Esophagus muscularis mucosa (tissue), 4 donors: ENCODE data around the gene TANC1.

Source experiments
- CTCF ChIP-seq, 3 experiments: fragments of 200-600 bp in 2 of 3; fragments of 450-650 bp in 1 of 3; sonication (generic) in 2 of 3; IDR thresholded peaks; one replicate each; pipeline ENCODE4 v1.5.1; 2017 to 2019; ENCODE audit warnings: antibody characterized with exemption in 3 of 3, mild to moderate bottlenecking in 2 of 3, moderate library complexity in 1 of 3
- EP300 ChIP-seq: sonication (generic); formaldehyde crosslinking; IDR thresholded peaks from one replicate; pipeline ENCODE4 v1.6.1; 2017; ENCODE audit warnings: antibody characterized with exemption
- POLR2A ChIP-seq: fragments of 450-650 bp; IDR thresholded peaks from one replicate; pipeline ENCODE4 v1.6.1; 2017; ENCODE audit warnings: antibody characterized with exemption, moderate library complexity, mild to moderate bottlenecking, low read depth
- POLR2AphosphoS5 ChIP-seq, 2 donors: sonication (generic); formaldehyde crosslinking; IDR thresholded peaks; one replicate each; pipeline ENCODE4 v1.6.1; 2017; ENCODE audit warnings: antibody characterized with exemption in 2 of 2

DNA sequence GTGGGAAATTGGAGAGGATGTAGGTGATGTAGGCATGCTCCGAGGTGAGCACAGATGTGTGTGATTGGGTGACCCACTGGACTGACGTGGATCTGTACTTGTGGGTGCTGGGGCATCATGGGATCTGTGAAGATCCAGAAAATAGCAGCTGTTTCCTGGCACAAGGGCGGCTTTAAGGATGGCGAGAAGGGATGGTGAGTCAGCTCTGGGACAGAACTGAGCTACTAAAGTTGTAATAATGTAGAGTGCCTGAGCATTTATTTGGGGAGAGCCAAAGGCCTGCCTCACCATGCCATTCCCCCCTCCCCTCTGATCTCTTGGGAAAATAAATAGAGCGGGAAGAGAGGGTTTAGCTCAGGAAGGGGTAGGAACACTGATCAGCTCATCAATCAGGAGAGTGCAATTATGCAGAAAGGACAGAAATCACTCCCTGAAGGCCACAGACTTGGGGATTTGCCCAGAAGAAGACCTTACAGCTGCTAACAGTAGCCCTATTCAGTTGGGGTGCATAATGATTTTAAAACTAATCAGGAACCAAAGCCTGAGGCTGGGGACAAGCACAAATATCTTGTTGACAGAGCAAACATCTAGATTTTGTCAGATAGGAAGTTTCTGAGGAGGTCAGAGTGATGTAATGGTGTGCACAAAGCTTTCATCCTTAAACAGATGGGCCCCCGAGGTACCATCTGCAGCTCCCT is 30.3 kb downstream of the TANC1 start:
- no peak for TF ChIP-seq CTCF (IDR thresholded peaks at IDR 0.05)
- no peak for TF ChIP-seq EP300
- no peak for TF ChIP-seq POLR2AphosphoS5 (IDR thresholded peaks at IDR 0.05)
- TF ChIP-seq POLR2A = no peak
